ENCODE results near the gene SYN1.

The SYN1 gene

DNA sequence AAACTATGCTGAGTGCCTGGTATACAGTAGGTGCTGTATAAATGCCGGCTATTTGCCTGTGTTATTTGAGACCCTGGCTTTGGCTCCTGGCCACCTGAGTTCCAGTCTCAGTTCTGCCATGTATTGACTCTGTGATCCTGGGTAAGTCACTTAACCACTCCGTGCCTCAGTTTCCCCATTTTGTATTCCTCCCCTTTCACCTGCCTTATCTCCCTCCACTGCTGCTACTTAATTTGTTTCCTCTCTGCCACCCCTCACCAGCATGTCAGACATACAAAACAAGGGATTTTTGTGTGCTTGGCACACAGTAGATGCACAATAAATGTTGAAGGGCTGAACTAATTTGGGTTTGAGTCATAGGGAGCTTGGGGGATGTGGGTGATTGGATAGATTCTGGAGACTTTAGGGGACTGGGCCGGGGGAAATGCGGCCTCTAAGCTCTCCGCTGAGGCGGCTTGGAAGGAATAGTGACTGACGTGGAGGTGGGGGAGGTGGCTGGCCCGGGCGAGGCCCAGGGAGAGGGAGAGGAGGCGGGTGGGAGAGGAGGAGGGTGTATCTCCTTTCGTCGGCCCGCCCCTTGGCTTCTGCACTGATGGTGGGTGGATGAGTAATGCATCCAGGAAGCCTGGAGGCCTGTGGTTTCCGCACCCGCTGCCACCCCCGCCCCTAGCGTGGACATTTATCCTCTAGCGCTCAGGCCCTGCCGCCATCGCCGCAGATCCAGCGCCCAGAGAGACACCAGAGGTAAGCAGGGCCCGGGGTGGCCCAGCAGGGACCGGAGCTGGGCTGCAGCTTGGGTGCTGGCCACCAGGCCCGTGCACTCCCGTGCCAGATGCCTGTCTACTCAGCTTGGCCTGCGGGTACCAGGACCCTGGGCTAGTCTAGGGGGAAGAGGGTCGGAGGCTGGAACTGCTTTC, 37.7 kb downstream of the SYN1 start, which contains the start of gene TIMP1:
Gene TIMP1, plus strand, starts transcription at position 706 of the 917 bp plus-strand sequence. CDS start 980 bp downstream, outside the sequence.
- Histone ChIP-seq H3K36me3 (replicated peaks) (peaks cover 16% of the 10 kb centered on the region), H3K4me1 (peaks cover 3% of the 10 kb centered on the region; the same call in 1 of the 2 replicates), H3K4me3 (peak within 1 kb of the TSS; percentile 63), H3K27me3 (ENCODE audit: low read depth) (no peaks in the 10 kb centered on the region), H3K9me3 (no peaks in the 10 kb centered on the region)
- DNase-seq (ENCODE audit: low spot score in 2 of 2) = peak; percentile 93 to 97
- in situ Hi-C loops (cut with MboI; ENCODE audit: low sequenced_read_pairs) = no loop called here

DNA sequence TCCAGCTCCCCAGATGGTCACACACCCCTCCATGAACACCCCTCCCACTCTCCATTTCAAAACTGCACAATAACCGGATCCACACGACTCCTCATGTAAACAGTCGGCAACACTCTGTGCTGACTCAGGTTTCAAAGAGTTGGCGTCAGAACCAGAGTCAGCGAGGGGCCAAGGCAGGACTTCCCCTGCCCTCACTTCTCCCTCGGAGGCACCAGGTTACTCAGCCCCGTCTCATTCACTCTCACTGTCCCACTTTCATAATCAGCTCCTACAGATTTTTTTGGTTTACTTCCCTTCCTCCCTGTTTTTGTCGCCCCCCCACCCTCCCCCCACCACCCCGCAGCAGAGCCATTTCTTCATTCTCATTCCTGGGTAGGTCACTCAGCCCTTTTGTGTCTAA, 40.1 kb downstream of the SYN1 start:
- DNase-seq (ENCODE audit: low spot score in 2 of 2) = no peak

DNA sequence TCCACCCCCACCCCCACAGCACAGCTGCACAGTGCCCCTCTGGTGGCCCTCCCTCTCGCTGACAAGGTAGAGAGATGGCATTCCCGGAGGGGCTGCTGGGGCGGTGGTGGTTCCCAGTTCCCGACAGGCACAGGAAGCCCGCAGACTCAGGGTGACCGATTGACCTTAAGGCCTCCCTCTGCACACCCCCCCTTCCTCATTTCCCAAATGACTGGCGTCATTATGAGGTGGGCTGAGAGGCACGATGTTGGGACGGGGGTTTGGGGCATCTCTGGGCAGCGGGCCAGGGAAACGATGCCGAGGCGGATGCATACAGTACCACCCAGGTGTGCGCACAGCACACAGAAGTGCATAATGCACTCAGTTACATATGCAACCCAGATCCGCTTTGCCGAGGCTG, 41.0 kb downstream of the SYN1 start:
- Histone ChIP-seq H3K27me3 (ENCODE audit: low read depth) (no peaks in the 10 kb centered on the region), H3K36me3 (replicated peaks) (no peaks in the 10 kb centered on the region), H3K4me1 (peaks cover 3% of the 10 kb centered on the region; the same call in 1 of the 2 replicates), H3K4me3 (no peak overlapping the region), H3K9me3 (no peaks in the 10 kb centered on the region)
- in situ Hi-C loops (cut with MboI; ENCODE audit: low sequenced_read_pairs) = no loop called here
- no peak for DNase-seq (ENCODE audit: low spot score in 2 of 2)

More for the DNA sequence above, 40.1 kb downstream of the SYN1 start:
- in situ Hi-C loops (cut with MboI; ENCODE audit: low sequenced_read_pairs) = no loop called here
- H3K27me3 ChIP-seq (ENCODE audit: low read depth) = no peaks in the 10 kb centered on the region
- no peak overlapping the region for H3K4me3 ChIP-seq
- peaks cover 1% of the 10 kb centered on the region for H3K36me3 ChIP-seq (replicated peaks)
- peaks cover 3% of the 10 kb centered on the region; the same call in 1 of the 2 replicates for H3K4me1 ChIP-seq
- H3K9me3 ChIP-seq = no peaks in the 10 kb centered on the region

DNA sequence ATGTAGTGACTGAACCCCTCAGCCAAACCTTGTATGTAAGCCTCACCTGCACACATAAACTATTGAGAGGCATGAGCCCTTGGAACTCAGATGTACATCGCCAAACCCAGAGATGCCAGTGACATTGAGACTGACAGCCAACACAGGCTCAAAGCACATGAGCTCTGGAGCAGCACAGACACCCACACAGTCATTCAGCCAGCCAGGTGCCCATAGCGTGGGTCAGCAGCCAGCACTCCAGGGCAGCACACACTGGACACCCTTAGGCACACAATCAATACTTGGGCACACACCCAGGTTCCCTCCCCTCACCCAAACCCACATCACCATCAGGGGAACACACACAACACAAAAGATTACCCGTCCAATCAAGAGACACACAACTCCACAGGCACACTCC, 41.8 kb downstream of the SYN1 start:
- H3K9me3 ChIP-seq = no peaks in the 10 kb centered on the region
- H3K4me1 ChIP-seq = peaks cover 3% of the 10 kb centered on the region; the same call in 1 of the 2 replicates
- DNase-seq (ENCODE audit: low spot score in 2 of 2) = no peak
- H3K4me3 ChIP-seq = no peak overlapping the region
- H3K27me3 ChIP-seq (ENCODE audit: low read depth) = no peaks in the 10 kb centered on the region
- no peaks in the 10 kb centered on the region for H3K36me3 ChIP-seq (replicated peaks)
- in situ Hi-C loops (cut with MboI; ENCODE audit: low sequenced_read_pairs) = no loop called here

DNA sequence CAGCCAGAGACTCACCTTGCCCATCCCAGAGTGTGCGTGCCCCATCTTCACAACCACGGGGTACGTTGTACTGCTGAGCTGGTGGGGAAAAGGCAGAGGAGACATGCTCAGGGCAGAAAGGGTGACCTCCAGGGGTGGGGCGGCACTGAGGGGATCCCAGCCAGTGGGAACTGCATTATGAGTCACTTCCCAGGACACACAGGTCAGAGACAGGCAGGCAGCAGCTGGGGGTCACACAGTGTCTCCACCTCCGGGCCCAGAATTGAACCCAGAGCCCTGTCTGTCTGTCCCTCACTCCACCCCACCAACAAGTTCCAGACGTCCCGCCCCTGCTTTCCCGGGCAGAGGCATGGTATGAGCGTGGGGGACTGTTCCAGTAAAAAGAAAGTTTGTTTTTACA, 42.2 kb downstream of the SYN1 start:
- H3K4me1 ChIP-seq = peaks cover 3% of the 10 kb centered on the region; the same call in 1 of the 2 replicates

DNA sequence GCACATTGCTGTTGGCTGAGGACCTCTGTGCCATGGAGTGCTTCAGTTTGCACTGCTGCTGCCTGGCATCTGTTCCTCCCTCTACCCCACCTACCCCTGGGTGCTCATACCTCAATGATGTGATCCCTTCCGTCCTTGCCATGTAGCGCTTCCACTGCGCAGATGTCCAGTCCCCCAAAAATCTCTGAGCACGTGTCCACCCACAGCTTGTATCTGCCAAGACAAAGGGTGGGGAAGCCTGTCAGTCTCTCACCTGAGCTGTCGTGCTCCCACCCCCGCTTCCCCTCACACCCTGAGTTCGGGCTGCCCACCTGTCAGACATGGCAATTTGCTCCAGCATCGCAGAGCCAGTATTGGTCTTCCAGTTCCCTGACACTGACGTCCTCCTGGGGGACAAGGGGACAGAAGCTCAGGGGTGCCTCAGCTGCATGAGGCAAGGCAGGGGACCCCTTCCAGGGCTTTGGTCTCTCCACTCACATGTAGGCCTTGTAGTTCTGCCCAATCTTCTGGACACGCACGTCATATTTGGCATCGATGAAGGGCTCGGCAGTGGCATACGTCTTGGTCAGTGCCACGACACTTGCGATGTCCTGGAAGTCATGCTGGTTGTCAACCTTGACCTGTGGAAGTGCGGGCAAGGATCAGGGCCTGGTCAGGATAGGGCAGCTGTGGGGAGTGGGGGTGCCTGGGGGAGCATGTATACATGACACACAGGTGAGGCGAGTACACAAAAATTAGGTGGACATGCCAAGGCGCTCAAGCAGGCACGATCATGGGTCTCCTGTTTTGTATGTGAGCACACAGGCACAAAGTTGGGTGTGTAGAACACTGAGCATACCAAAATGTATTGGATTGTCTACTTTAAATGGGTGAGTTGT, 43.4 kb downstream of the SYN1 start:
- H3K27me3 ChIP-seq (ENCODE audit: low read depth) = no peaks in the 10 kb centered on the region
- peaks cover 9% of the 10 kb centered on the region for H3K36me3 ChIP-seq (replicated peaks)
- in situ Hi-C loops (cut with MboI; ENCODE audit: low sequenced_read_pairs) = no loop called here
- H3K4me3 ChIP-seq = no peak overlapping the region
- DNase-seq (ENCODE audit: low spot score in 2 of 2) = no peak
- H3K4me1 ChIP-seq = no peaks in the 10 kb centered on the region
- H3K9me3 ChIP-seq = no peaks in the 10 kb centered on the region

More for the DNA sequence above, 42.2 kb downstream of the SYN1 start:
- H3K27me3 ChIP-seq (ENCODE audit: low read depth) = no peaks in the 10 kb centered on the region
- no peak overlapping the region for H3K4me3 ChIP-seq
- DNase-seq (ENCODE audit: low spot score in 2 of 2) = no peak
- H3K36me3 ChIP-seq (replicated peaks) = no peaks in the 10 kb centered on the region
- in situ Hi-C loops (cut with MboI; ENCODE audit: low sequenced_read_pairs) = no loop called here
- H3K9me3 ChIP-seq = no peaks in the 10 kb centered on the region

DNA sequence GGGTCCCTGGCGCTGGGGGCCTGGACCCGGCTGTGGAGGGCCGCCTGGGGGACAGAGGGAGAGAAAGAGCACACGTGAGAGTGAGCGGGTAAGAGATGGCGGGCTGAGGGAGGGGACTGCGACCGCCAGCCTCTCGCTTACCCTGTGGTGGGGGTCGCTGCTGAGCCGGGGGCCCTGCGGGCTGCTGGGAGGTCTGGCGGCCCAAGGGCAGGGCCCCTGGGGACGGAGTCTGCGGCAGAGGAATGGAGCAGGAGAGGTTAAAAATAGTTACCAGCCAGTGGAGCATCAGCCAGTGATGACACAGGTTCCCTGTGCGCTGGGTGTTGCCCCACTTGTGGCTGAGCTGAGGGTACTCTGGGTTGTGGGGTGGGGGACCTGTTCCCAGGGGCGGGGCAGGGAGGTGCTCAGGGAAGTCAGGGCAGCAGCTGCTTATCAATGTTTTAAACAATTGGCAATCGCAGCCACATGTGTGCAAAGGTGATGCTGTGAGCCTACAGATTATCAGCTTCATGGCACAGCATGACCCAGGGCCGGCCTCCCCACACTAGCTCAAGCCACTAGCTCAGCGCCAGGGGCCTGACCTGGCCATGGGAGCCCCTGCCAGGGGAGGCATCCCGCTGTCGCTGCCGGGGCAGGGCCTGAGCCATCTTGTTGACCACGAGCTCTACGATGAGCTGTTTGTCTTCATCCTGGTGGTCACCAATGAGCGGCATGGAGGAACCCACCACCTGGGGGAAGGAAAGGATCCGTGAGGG, 44.9 kb downstream of the SYN1 start:
- H3K4me1 ChIP-seq = no peaks in the 10 kb centered on the region

DNA sequence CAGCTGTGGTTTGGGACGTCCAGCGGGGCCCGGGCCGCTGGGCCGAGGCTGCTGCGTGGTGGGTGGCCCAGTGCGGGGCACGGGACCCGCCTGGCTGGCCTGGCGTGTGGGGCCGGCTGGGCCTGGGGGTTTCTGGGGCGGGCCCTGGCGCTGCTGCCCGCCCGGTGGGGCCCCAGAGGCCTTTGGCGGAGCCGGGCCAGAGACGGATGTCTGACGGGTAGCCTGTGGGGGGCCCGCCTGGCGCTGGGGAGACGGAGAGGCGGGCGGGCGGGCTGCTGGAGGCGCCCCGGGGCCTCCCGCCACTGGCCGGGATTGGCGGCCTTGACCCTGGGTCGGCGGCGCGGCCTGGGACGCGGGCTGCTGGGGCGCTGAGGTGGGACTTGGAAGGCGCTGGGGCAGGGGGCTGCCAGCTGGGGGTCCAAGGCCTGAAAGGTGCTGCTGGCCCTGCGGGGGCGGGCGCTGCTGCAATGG, 45.5 kb downstream of the SYN1 start:
- in situ Hi-C loops (cut with MboI; ENCODE audit: low sequenced_read_pairs) = no loop called here
- Histone ChIP-seq H3K4me3 (no peak overlapping the region), H3K9me3 (no peaks in the 10 kb centered on the region), H3K36me3 (replicated peaks) (peaks cover 23% of the 10 kb centered on the region), H3K27me3 (ENCODE audit: low read depth) (no peaks in the 10 kb centered on the region), H3K4me1 (no peaks in the 10 kb centered on the region)
- no peak for DNase-seq (ENCODE audit: low spot score in 2 of 2)

More for the DNA sequence above, 44.9 kb downstream of the SYN1 start:
- H3K9me3 ChIP-seq = no peaks in the 10 kb centered on the region
- no peak for DNase-seq (ENCODE audit: low spot score in 2 of 2)
- H3K27me3 ChIP-seq (ENCODE audit: low read depth) = no peaks in the 10 kb centered on the region
- no peak overlapping the region for H3K4me3 ChIP-seq
- in situ Hi-C loops (cut with MboI; ENCODE audit: low sequenced_read_pairs) = no loop called here
- peaks cover 17% of the 10 kb centered on the region for H3K36me3 ChIP-seq (replicated peaks)

DNA sequence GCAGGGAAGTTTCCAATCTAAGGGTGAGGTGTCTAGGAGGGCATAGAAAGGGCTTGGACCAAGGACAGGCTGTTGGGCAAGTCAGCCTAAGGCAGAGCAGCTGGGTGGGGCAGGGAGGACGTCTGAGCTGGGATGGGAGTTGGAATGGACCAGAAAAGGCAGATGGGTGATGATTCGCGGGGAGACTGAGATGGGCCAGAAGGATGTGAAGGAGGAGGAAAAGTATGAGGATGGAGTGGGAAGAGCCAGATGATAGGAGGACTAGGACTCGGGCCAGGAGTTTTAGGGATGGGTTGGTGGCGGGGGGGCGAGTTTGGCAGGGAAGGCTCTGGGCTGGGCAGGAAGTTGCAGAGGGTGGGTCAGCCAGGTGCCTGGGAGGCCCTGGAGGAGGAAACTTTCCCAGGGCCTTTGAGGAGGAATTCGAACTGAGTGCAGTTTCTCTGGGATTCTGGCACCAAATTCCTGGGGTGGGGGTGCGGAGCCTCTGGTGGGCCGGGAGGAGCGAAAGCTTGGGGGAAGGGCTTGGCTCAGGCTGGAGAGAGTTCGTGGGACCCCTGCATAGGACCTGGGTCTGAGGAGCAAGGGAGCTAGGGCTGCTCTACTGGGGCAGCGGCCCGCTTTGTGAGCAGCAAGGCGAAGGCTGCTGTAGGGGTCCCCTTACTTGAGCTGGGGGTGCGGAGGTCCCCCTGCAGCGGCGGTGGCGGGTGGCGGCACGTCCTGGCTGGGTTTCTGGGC, 46.1 kb downstream of the SYN1 start:
- H3K27me3 ChIP-seq (ENCODE audit: low read depth) = no peaks in the 10 kb centered on the region
- in situ Hi-C loops (cut with MboI; ENCODE audit: low sequenced_read_pairs) = no loop called here
- H3K9me3 ChIP-seq = no peaks in the 10 kb centered on the region
- H3K4me3 ChIP-seq = no peak overlapping the region
- DNase-seq (ENCODE audit: low spot score in 2 of 2) = no peak
- peaks cover 27% of the 10 kb centered on the region for H3K36me3 ChIP-seq (replicated peaks)
- H3K4me1 ChIP-seq = no peaks in the 10 kb centered on the region

DNA sequence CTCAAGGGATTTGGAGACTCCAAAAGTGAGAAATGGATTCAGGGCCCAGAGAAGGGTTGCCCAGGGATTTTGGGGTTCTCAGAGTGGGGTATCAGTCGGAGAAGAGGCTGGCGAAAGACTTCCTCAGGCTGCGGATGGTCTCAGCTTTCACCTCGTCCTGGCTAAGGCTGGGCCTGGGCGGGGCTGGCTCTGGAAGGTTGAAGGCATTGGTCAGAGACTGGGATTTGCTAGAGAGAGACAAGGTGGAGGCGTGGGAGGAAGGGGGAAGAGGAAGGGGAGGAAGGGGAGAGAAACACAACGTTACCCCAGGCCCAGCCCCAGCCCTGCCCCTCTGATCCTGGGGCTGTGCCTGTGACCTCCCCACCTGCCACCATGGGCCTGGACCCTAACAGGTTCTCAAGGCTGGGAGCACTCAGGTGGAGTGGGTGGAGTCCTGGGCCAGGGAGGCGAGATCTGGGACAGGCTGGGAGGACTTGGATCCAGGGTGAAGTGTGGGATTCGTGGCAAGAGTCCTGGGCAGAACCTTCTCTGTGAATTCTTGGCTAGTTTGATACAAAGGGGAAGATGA, 46.8 kb downstream of the SYN1 start:
- Histone ChIP-seq H3K27me3 (ENCODE audit: low read depth) (no peaks in the 10 kb centered on the region), H3K36me3 (replicated peaks) (peaks cover 32% of the 10 kb centered on the region), H3K4me3 (no peak overlapping the region), H3K9me3 (no peaks in the 10 kb centered on the region), H3K4me1 (no peaks in the 10 kb centered on the region)
- in situ Hi-C loops (cut with MboI; ENCODE audit: low sequenced_read_pairs) = no loop called here
- no peak for DNase-seq (ENCODE audit: low spot score in 2 of 2)

DNA sequence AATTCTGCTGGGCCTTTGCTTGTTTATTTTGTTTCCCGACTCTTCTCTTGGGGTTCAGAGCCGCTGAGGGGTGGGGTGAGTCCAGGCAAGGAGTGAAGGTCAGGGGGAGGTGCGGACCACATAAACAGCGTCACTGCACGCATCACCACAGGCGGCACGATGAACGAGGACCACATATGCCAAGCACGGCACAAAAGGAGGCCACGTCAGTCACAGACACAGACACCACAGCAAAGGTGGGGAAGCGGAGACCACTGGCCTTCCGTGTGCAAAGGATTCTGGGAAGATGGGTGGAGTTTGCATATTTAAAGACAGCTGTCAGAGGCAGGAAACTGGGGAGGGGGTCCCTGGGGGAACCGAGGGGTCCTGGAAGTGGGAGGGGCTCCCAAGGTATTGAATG, 47.8 kb downstream of the SYN1 start:
- Histone ChIP-seq H3K27me3 (ENCODE audit: low read depth) (no peaks in the 10 kb centered on the region), H3K4me3 (no peak overlapping the region), H3K9me3 (no peaks in the 10 kb centered on the region), H3K36me3 (replicated peaks) (peaks cover 41% of the 10 kb centered on the region), H3K4me1 (no peaks in the 10 kb centered on the region)
- no peak for DNase-seq (ENCODE audit: low spot score in 2 of 2)
- in situ Hi-C loops (cut with MboI; ENCODE audit: low sequenced_read_pairs) = no loop called here

DNA sequence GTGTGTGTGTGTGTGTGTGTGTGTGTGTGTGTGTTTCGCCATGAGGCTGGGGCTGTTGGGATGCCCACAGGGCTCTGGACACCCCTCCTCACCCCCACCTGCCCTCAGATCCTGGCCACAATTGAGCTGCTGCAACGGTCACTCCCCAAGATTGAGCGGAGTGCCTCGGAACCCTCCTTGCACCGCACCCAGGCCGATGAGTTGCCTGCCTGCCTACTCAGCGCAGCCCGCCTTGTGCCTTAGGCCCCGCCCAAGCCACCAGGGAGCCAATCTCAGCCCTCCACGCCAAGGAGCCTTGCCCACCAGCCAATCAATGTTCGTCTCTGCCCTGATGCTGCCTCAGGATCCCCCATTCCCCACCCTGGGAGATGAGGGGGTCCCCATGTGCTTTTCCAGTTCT, 48.4 kb downstream of the SYN1 start:
- peaks cover 48% of the 10 kb centered on the region for H3K36me3 ChIP-seq (replicated peaks)
- DNase-seq (ENCODE audit: low spot score in 2 of 2) = no peak
- H3K4me1 ChIP-seq = no peaks in the 10 kb centered on the region
- H3K4me3 ChIP-seq = no peak overlapping the region
- H3K9me3 ChIP-seq = no peaks in the 10 kb centered on the region
- H3K27me3 ChIP-seq (ENCODE audit: low read depth) = no peaks in the 10 kb centered on the region
- in situ Hi-C loops (cut with MboI; ENCODE audit: low sequenced_read_pairs) = no loop called here

Measured in HAP-1 (cell line).